Panc1 (cell line): ENCODE measurements around the gene HNF1B. TPM values are rescaled to one million over a fixed set of nuclear protein-coding genes. Genes with fewer than 3 reads are reported as not detected.

Experiments used
- ATAC-seq: fragments of 200-7000 bp; cut with Tn5 transposase; 2 replicates; pipeline ENCODE4 v1.9.1; 2020; ENCODE audit warnings: mild to moderate bottlenecking, moderate library complexity
- BruUV-seq: library from RNA; stranded (reverse); fragments of 400-500 nt; replicated peaks from 2 replicates; lab custom pipeline; 2021; lab: Mats Ljungman, UMichigan
- CTCF ChIA-PET: fragments of 300-600 bp; sonication (Branson Sonifier 250); formaldehyde crosslinking; loops from one replicate; lab custom pipeline; 2022; ENCODE audit warnings: antibody characterized with exemption; lab: Charles Lee
- POLR2A ChIA-PET: fragments of 300-600 bp; sonication (Branson Sonifier 250); formaldehyde crosslinking; loops from one replicate; lab custom pipeline; 2022; ENCODE audit warnings: antibody characterized with exemption; lab: Charles Lee
- DNase-seq: peaks from one replicate; pipeline ENCODE4 v3.0.0-alpha.2; 2010; ENCODE audit warnings: low read depth, low spot score
- H3K27ac ChIP-seq: 2 replicates; pipeline ENCODE4 v1.5.1; 2011; ENCODE audit warnings: mild to moderate bottlenecking, low read length, inconsistent platforms
- H3K27me3 ChIP-seq: fragments of 200-500 bp; sonication (Bioruptor generic); 2 replicates; pipeline ENCODE4 v1.6.0; 2014; ENCODE audit warnings: low read length, inconsistent platforms; ENCODE audit not compliant: control insufficient read depth, insufficient read depth
- H3K36me3 ChIP-seq: fragments of 200-500 bp; sonication (Bioruptor generic); 2 replicates; pipeline ENCODE4 v1.5.1; 2014; ENCODE audit warnings: inconsistent platforms, mild to moderate bottlenecking, low read length, moderate library complexity; ENCODE audit not compliant: control insufficient read depth, insufficient read depth
- H3K4me1 ChIP-seq: 2 replicates; pipeline ENCODE4 v1.5.1; 2011; ENCODE audit warnings: inconsistent platforms, mild to moderate bottlenecking, low read length, moderate library complexity; ENCODE audit not compliant: control insufficient read depth, insufficient read depth
- H3K4me3 ChIP-seq, 2 experiments: 2 replicates each; pipeline ENCODE4 v1.5.1; 2011 to 2012; ENCODE audit warnings: low read depth in 2 of 2, low read length in 2 of 2, mild to moderate bottlenecking in 2 of 2, inconsistent platforms in 1 of 2, moderate library complexity in 1 of 2
- H3K9me3 ChIP-seq: fragments of 200-500 bp; sonication (Bioruptor generic); 2 replicates; pipeline ENCODE4 v1.5.1; 2014; ENCODE audit warnings: low read depth, mild to moderate bottlenecking, inconsistent platforms, low read length, moderate library complexity; ENCODE audit not compliant: control insufficient read depth, insufficient read depth
- POLR2AphosphoS5 ChIP-seq: IDR thresholded peaks from 2 replicates; pipeline ENCODE4 v1.6.1; 2012; ENCODE audit warnings: mild to moderate bottlenecking, low read depth, low read length, moderate library complexity
- SIN3A ChIP-seq: IDR thresholded peaks from 2 replicates; pipeline ENCODE4 v1.6.1; 2012; ENCODE audit warnings: low read depth, mild to moderate bottlenecking, low read length, moderate library complexity, borderline replicate concordance; ENCODE audit not compliant: insufficient read depth
- TCF7L2 ChIP-seq: IDR thresholded peaks from 2 replicates; pipeline ENCODE4 v1.6.1; 2011; ENCODE audit warnings: mild to moderate bottlenecking, low read depth, low read length, inconsistent platforms
- in situ Hi-C: cut with HindIII; loops from 2 replicates; pipeline ENCODE4 v1.10.0; 2016; ENCODE audit warnings: low sequenced_read_pairs, low pct_unique_long_range_greater_than_20kb
- intact Hi-C: fragments of 100-400 bp; cut with micrococcal nuclease; formaldehyde crosslinking; loops from one replicate; pipeline ENCODE4 v1.10.0; 2022; ENCODE audit not compliant: unreplicated experiment
- total RNA-seq: library from RNA; stranded (reverse); gene quantifications from one replicate; pipeline ENCODE4 v1.2.1, GENCODE V29; 2021; ENCODE audit not compliant: unreplicated experiment
- TF ChIP-seq, protein P1 (sequence below): fragments of 450-650 bp; IDR thresholded peaks from 2 replicates; pipeline ENCODE4 v1.5.1; 2017; ENCODE audit warnings: mild to moderate bottlenecking
- TF ChIP-seq, protein P2 (sequence below), 2 experiments: IDR thresholded peaks; 2 replicates each; pipeline ENCODE4 v1.6.1; 2011 to 2012; ENCODE audit warnings: low read depth in 2 of 2, control low read depth in 1 of 2, low read length in 1 of 2, mild to moderate bottlenecking in 1 of 2, moderate library complexity in 1 of 2; ENCODE audit not compliant: insufficient read depth in 1 of 2

The HNF1B gene
- total RNA-seq, 1 experiment from 2014 or later: not detected

DNA sequence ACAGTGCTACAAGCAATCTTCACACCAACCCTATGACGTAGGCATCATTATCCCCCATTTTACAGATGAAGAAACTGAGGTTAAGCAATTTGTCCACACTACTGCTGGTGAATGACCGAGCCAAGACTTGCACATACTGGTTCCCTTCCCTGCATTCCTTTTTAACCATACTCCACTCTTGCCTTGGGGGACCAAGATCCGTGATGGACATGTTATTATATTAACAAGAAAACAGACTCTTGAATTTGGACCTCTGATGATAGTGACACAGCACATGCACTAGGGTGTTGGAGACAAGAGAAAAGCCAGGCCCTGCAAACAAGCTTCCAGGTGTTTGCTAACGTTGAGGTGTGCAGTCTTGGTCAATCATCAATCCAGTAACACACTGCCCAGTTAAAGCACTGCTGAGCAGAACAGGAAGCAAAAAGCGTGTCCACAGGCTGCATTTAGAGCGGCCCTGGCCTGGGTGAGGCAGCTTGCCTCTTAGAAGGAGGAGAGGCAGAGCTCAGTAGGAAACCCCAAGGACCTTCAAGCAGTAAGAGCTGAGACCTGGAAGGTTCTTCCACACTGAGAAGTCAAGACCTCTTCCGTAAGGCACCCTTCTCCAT is 36.7 kb downstream of the HNF1B start:
- H3K27ac ChIP-seq: no peak overlapping the region
- no peak for ATAC-seq
- no peaks in the 10 kb centered on the region for H3K4me1 ChIP-seq
- in situ Hi-C loops (no loop called here), intact Hi-C loops (no loop called here)
- no peak overlapping the region for H3K4me3 ChIP-seq
- ChIA-PET POLR2A (no interaction called here), CTCF (no interaction called here)
- TF ChIP-seq, protein P1, sequence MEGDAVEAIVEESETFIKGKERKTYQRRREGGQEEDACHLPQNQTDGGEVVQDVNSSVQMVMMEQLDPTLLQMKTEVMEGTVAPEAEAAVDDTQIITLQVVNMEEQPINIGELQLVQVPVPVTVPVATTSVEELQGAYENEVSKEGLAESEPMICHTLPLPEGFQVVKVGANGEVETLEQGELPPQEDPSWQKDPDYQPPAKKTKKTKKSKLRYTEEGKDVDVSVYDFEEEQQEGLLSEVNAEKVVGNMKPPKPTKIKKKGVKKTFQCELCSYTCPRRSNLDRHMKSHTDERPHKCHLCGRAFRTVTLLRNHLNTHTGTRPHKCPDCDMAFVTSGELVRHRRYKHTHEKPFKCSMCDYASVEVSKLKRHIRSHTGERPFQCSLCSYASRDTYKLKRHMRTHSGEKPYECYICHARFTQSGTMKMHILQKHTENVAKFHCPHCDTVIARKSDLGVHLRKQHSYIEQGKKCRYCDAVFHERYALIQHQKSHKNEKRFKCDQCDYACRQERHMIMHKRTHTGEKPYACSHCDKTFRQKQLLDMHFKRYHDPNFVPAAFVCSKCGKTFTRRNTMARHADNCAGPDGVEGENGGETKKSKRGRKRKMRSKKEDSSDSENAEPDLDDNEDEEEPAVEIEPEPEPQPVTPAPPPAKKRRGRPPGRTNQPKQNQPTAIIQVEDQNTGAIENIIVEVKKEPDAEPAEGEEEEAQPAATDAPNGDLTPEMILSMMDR: no peak
- TF ChIP-seq, protein P2, sequence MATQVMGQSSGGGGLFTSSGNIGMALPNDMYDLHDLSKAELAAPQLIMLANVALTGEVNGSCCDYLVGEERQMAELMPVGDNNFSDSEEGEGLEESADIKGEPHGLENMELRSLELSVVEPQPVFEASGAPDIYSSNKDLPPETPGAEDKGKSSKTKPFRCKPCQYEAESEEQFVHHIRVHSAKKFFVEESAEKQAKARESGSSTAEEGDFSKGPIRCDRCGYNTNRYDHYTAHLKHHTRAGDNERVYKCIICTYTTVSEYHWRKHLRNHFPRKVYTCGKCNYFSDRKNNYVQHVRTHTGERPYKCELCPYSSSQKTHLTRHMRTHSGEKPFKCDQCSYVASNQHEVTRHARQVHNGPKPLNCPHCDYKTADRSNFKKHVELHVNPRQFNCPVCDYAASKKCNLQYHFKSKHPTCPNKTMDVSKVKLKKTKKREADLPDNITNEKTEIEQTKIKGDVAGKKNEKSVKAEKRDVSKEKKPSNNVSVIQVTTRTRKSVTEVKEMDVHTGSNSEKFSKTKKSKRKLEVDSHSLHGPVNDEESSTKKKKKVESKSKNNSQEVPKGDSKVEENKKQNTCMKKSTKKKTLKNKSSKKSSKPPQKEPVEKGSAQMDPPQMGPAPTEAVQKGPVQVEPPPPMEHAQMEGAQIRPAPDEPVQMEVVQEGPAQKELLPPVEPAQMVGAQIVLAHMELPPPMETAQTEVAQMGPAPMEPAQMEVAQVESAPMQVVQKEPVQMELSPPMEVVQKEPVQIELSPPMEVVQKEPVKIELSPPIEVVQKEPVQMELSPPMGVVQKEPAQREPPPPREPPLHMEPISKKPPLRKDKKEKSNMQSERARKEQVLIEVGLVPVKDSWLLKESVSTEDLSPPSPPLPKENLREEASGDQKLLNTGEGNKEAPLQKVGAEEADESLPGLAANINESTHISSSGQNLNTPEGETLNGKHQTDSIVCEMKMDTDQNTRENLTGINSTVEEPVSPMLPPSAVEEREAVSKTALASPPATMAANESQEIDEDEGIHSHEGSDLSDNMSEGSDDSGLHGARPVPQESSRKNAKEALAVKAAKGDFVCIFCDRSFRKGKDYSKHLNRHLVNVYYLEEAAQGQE (IDR thresholded peaks at IDR 0.05; ENCODE audit: insufficient read depth in 1 of 2, low read depth in 2 of 2, low read length in 1 of 2): no peak
- TF ChIP-seq TCF7L2 (no peak), POLR2AphosphoS5 (no peak), SIN3A (no peak)
- H3K9me3 ChIP-seq: no peaks in the 10 kb centered on the region
- H3K27me3 ChIP-seq: no peaks in the 10 kb centered on the region
- no peak for DNase-seq
- no TSS peak for BruUV-seq
- no peaks in the 10 kb centered on the region for H3K36me3 ChIP-seq

DNA sequence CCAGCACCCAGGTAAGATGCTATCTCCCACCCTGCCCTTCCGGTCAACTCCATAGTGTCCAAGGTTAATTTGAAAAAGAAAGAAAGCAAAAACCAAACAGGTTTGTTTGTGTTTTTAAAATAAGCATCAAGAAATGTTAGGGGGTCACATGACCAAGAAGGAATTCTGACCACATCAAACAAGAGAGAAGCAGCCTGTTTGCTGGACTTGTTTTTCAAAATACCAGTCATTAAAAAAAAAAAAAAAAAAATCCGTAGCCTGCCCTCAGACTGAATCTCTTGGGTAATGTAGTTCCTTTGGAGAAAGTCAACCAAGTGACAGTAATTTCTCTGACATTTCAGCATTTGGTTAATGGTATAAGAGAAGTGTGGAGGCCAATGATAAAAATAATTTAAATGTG is 38.4 kb downstream of the HNF1B start:
- H3K36me3 ChIP-seq: no peaks in the 10 kb centered on the region
- ChIA-PET POLR2A (no interaction called here), CTCF (no interaction called here)

More for the DNA sequence above, 38.4 kb downstream of the HNF1B start:
- TF ChIP-seq, protein P1: no peak
- H3K27ac ChIP-seq: no peak overlapping the region
- no peak for DNase-seq
- no TSS peak for BruUV-seq
- H3K9me3 ChIP-seq: no peaks in the 10 kb centered on the region
- no peaks in the 10 kb centered on the region for H3K4me1 ChIP-seq
- H3K4me3 ChIP-seq: no peak overlapping the region
- in situ Hi-C loops (no loop called here), intact Hi-C loops (no loop called here)
- no peak for ATAC-seq
- no peaks in the 10 kb centered on the region for H3K27me3 ChIP-seq
